HepG2 (cell line): Measurements from ENCODE around the gene DST. TPM values are rescaled to one million over a fixed set of nuclear protein-coding genes. Genes with fewer than 3 reads are reported as not detected.

Experiments
- ATAC-seq: fragments of 200-7000 bp; cut with Tn5 transposase; 3 replicates; pipeline ENCODE4 v1.9.1; 2020; ENCODE audit warnings: mild to moderate bottlenecking, moderate library complexity
- BruUV-seq: library from RNA; stranded (reverse); fragments of 400-500 nt; replicated peaks from 2 replicates; lab custom pipeline; 2021; lab: Mats Ljungman, UMichigan
- CTCF ChIA-PET: fragments of 300-600 bp; formaldehyde crosslinking; extraction: SDS; loops from one replicate; lab custom pipeline; 2021; ENCODE audit warnings: low total read pairs, inconsistent platforms, low intra/inter-chr PET ratio; lab: Yijun Ruan, JAX
- POLR2A ChIA-PET: fragments of 350-600 bp; sonication (Branson Sonifier 250); formaldehyde crosslinking; loops from one replicate; lab custom pipeline; 2020; ENCODE audit warnings: antibody characterized with exemption, inconsistent platforms; lab: Yijun Ruan, JAX
- DNase-seq: peaks from one replicate; pipeline ENCODE4 v3.0.0-alpha.2; 2015; ENCODE audit warnings: low spot score
- FAIRE-seq: peaks from 3 replicates; lab custom pipeline; 2011; peaks lifted over from hg19 to GRCh38; lab: Jason Lieb, UNC
- H2AFZ ChIP-seq: one replicate; pipeline ENCODE4 v1.6.1; 2011; ENCODE audit warnings: low read length, inconsistent platforms
- H3K27ac ChIP-seq: fragments of 300-600 bp; 3 replicates; pipeline ENCODE4 v1.8.0; 2011; ENCODE audit warnings: mixed run types, mild to moderate bottlenecking, mixed read lengths, low read length, inconsistent platforms; ENCODE audit not compliant: insufficient read depth; ENCODE audit errors: extremely low read length
- H3K27me3 ChIP-seq, 2 experiments: fragments of 200-600 bp in 1 of 2; 2 replicates in 1 of 2; 3 replicates in 1 of 2; pipeline versions ENCODE4 v1.6.0 to v1.8.0; 2011; ENCODE audit warnings: low read length in 2 of 2, mild to moderate bottlenecking in 2 of 2, moderate library complexity in 2 of 2, inconsistent platforms in 1 of 2; ENCODE audit not compliant: insufficient read depth in 2 of 2, control insufficient read depth in 1 of 2
- H3K36me3 ChIP-seq, 2 experiments: fragments of 200-600 bp in 1 of 2; replicated peaks in 1 of 2; 2 replicates in 1 of 2; 3 replicates in 1 of 2; pipeline versions ENCODE4 v1.5.1 to v1.8.0; 2011; ENCODE audit warnings: low read length in 2 of 2, inconsistent platforms in 1 of 2; ENCODE audit not compliant: insufficient read depth in 2 of 2, control insufficient read depth in 1 of 2
- H3K4me1 ChIP-seq: 2 replicates; pipeline ENCODE4 v1.5.1; 2012; ENCODE audit warnings: low read length, inconsistent platforms; ENCODE audit not compliant: insufficient read depth
- H3K4me2 ChIP-seq: 2 replicates; pipeline ENCODE4 v1.6.0; 2011; ENCODE audit warnings: low read depth, low read length, inconsistent platforms
- H3K4me3 ChIP-seq, 3 experiments: fragments of 200-600 bp in 1 of 3; sonication (generic), shearing (Covaris generic) in 1 of 3; replicated peaks in 1 of 3; 2 replicates each; pipeline ENCODE4 v1.5.1; 2011 to 2016; ENCODE audit warnings: low read length in 3 of 3, inconsistent platforms in 2 of 3, low read depth in 2 of 3, mild to moderate bottlenecking in 2 of 3, control low read depth in 1 of 3, mixed read lengths in 1 of 3; ENCODE audit not compliant: insufficient read depth in 1 of 3
- H3K79me2 ChIP-seq: one replicate; pipeline ENCODE4 v1.6.1; 2011; ENCODE audit warnings: low read length, inconsistent platforms; ENCODE audit not compliant: insufficient read depth
- H3K9ac ChIP-seq: 2 replicates; pipeline ENCODE4 v1.6.0; 2011; ENCODE audit warnings: mild to moderate bottlenecking, low read depth, low read length, inconsistent platforms; ENCODE audit not compliant: insufficient read depth
- H3K9me3 ChIP-seq: 2 replicates; pipeline ENCODE4 v1.5.1; 2012; ENCODE audit warnings: mild to moderate bottlenecking, low read length
- H4K20me1 ChIP-seq: 2 replicates; pipeline ENCODE4 v1.6.0; 2011; ENCODE audit warnings: inconsistent platforms, mild to moderate bottlenecking, low read length, moderate library complexity; ENCODE audit not compliant: insufficient read depth
- RBM22 ChIP-seq: fragments of 200-400 bp; formaldehyde crosslinking; optimal IDR thresholded peaks from 2 replicates; pipeline ENCODE3; 2017; ENCODE audit warnings: mild to moderate bottlenecking, low read length, moderate library complexity
- ZBTB39 ChIP-seq: sonication (generic); formaldehyde crosslinking; IDR thresholded peaks from 2 replicates; pipeline ENCODE4 v1.5.0; 2020; ENCODE audit warnings: missing genetic modification reagents
- ZNF18 ChIP-seq: sonication (generic); formaldehyde crosslinking; IDR thresholded peaks from 2 replicates; pipeline ENCODE4 v1.8.0; 2022; ENCODE audit warnings: mild to moderate bottlenecking, missing genetic modification reagents; ENCODE audit not compliant: insufficient replicate concordance
- ZNF512B ChIP-seq: sonication (generic); formaldehyde crosslinking; IDR thresholded peaks from 2 replicates; pipeline ENCODE4 v1.5.1; 2020; ENCODE audit warnings: missing genetic modification reagents, mild to moderate bottlenecking, borderline replicate concordance
- ZNF841 ChIP-seq: sonication (generic); formaldehyde crosslinking; IDR thresholded peaks from 2 replicates; pipeline ENCODE4 v1.8.1; 2023; ENCODE audit warnings: missing genetic modification reagents, borderline replicate concordance
- WGBS: methylation state at CpG from one replicate; pipeline ENCODE4 v1.1.6; 2017; ENCODE audit warnings: low lambda C conversion rate; 5-methylcytosine and 5-hydroxymethylcytosine counted together
- in situ Hi-C: cut with HindIII; loops from 2 replicates; pipeline ENCODE4 v1.10.0; 2017; ENCODE audit warnings: low pct_unique_long_range_greater_than_20kb; ENCODE audit not compliant: extremely low pct_ligation_motif_present
- intact Hi-C: fragments of 100-400 bp; cut with micrococcal nuclease; formaldehyde crosslinking; loops from one replicate; pipeline ENCODE4 v1.10.0; 2022; ENCODE audit not compliant: unreplicated experiment
- polyA plus RNA-seq, 8 experiments: library from polyadenylated mRNA; depleted of rRNA in 3 of 8; stranded (reverse) in 7 of 8; unstranded in 1 of 8; fragments of >200 nt; fragmentation: Illumina TruSeq in 4 of 8; extraction: Trizol in 4 of 8; gene quantifications; 2 replicates each; pipeline versions ENCODE4 v1.2.1 to v1.2.3, GENCODE V29; 2011 to 2016; ENCODE audit warnings: low read depth in 4 of 8, missing spikeins in 1 of 8, mixed read lengths in 1 of 8; ENCODE audit not compliant: insufficient read depth in 1 of 8
- total RNA-seq, 5 experiments: library from RNA; depleted of rRNA; stranded (reverse); fragments of >200 nt; fragmentation: Illumina TruSeq; extraction: Trizol; gene quantifications; 2 replicates each; pipeline ENCODE4 v1.2.3, GENCODE V29; 2016; ENCODE audit warnings: low read depth in 1 of 5

DST gene
- total and polyA plus RNA-seq, 2 of the 13 experiments (the other 11 are each of a cell fraction or from before 2014, with no cell fraction given): 64.4 to 89.0 TPM

GRCh38 chr6:56430629-56431600 is 211.8 kb downstream of the DST start:
- H3K27ac ChIP-seq: no peak overlapping the region
- no peak for DNase-seq
- H3K4me1 ChIP-seq: peaks cover 8% of the 10 kb centered on the region; the same call in 1 of the 2 replicates
- no peaks in the 10 kb centered on the region for H3K36me3 ChIP-seq
- 0 out of 2 replicates have a peak, but pooled peaks cover 8% of the 10 kb centered on the region for H3K9me3 ChIP-seq
- H3K4me3 ChIP-seq: no peak overlapping the region
- H2AFZ ChIP-seq: no peak overlapping the region
- 84% methylated on average over 34 of the region's 34 CpGs for WGBS
- ChIA-PET POLR2A (no interaction called here), CTCF (no interaction called here)
- no peak for FAIRE-seq
- intact Hi-C loops: no loop called here
- H4K20me1 ChIP-seq: no peaks in the 10 kb centered on the region
- in situ Hi-C loops: no loop called here
- no peak for ATAC-seq
- TF ChIP-seq ZNF841 (CRISPR knock-in tag): no peak
- TF ChIP-seq RBM22: no peak
- no peak for TF ChIP-seq ZNF512B
- no peak for TF ChIP-seq ZNF18 (CRISPR knock-in tag)
- TF ChIP-seq ZBTB39: no peak
- H3K4me2 ChIP-seq: no peak overlapping the region
- no peak overlapping the region for H3K9ac ChIP-seq
- no TSS peak for BruUV-seq
- no peaks in the 10 kb centered on the region for H3K27me3 ChIP-seq
- no peaks in the 10 kb centered on the region for H3K79me2 ChIP-seq
